OCI-LY7 (cell line): ENCODE data around the gene ABCA7.

Experiments used
- EZH2phosphoT487 ChIP-seq: fragments of 200-600 bp; sonication (generic); IDR thresholded peaks from 2 replicates; pipeline ENCODE4 v1.6.1; 2018; ENCODE audit warnings: low read depth, borderline replicate concordance, mild to moderate bottlenecking, mixed run types, antibody characterized with exemption, low read length, moderate library complexity, mixed read lengths
- TF ChIP-seq, protein P1 (sequence below): fragments of 200-600 bp; sonication (generic); conservative IDR thresholded peaks from 2 replicates; pipeline ENCODE4 v1.5.1; 2014; ENCODE audit warnings: mild to moderate bottlenecking, antibody characterized with exemption, low read length, moderate library complexity, mixed read lengths

DNA sequence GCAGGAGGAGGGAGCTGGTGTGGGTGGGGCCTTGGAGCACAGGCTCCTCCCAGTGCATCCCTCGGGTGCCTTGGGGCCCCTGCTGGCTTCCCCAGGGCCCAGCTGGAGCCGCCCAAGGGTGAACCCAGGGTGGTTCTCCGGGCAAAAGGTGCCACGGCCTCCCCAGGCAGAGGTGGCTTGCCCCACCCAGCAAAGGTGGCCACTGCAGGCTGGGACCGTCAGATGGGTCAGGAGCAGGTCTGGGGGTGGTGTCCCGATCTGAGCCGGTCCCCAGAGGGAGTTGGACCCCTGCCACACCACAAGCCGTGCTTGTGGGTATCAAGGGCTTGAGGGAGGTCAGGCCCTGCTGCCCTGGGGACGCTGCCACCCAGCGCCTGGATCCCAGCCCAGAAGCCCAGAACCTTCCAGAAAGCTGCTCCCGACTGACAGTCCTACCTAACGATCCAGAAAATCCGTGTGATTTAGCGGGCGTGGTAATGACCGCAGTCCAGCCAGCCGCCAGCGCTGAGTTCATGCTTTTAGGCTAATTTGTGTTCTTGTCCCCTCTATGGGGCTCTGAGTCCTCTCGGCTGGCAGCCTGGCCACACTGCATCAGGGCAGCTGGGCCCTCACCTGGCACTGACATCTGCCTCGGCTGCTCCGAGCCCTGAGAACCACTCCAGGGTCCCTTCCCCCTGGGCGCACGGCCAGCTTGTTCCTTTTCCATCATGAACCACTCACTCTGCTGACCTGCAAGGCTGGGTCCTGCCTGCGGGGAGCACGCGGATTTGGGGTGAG is 44.7 kb upstream of the ABCA7 start:
- TF ChIP-seq, protein P1, sequence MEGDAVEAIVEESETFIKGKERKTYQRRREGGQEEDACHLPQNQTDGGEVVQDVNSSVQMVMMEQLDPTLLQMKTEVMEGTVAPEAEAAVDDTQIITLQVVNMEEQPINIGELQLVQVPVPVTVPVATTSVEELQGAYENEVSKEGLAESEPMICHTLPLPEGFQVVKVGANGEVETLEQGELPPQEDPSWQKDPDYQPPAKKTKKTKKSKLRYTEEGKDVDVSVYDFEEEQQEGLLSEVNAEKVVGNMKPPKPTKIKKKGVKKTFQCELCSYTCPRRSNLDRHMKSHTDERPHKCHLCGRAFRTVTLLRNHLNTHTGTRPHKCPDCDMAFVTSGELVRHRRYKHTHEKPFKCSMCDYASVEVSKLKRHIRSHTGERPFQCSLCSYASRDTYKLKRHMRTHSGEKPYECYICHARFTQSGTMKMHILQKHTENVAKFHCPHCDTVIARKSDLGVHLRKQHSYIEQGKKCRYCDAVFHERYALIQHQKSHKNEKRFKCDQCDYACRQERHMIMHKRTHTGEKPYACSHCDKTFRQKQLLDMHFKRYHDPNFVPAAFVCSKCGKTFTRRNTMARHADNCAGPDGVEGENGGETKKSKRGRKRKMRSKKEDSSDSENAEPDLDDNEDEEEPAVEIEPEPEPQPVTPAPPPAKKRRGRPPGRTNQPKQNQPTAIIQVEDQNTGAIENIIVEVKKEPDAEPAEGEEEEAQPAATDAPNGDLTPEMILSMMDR = no peak
- TF ChIP-seq EZH2phosphoT487 = no peak
